Islet of Langerhans (tissue), 1 donor: ENCODE data around the gene RIMS1.
"Not testable (repeated sequence)": the region's sequence is repeated elsewhere in the genome, so short reads cannot be mapped to it uniquely, and the experiment has no call there.

Source experiments
- FAIRE-seq: peaks from one replicate; lab custom pipeline; 2011; peaks lifted over from hg19 to GRCh38; lab: Jason Lieb, UNC

The RIMS1 gene

DNA sequence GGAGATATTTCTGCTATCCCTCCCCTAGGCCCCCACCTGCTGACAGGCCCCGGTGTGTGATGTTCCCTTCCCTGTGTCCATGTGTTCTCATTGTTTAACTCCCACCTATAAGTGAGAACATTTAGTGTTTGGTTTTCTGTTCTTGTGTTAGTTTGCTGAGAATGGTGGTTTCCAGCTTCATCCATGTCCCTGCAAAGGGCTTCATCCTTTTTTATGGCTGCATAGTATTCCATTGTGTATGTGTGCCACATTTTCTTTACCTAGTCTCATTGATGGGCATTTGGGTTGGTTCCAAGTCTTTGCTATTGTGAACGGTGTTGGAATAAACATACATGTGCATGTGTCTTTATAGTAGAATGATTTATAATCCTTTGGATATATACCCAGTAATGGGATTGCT is 448.9 kb downstream of the RIMS1 start:
- not testable (repeated sequence) for FAIRE-seq

- no peak for FAIRE-seq
Observed at GRCh38 chr6:72348926-72349325, 462.6 kb downstream of the RIMS1 start.

DNA sequence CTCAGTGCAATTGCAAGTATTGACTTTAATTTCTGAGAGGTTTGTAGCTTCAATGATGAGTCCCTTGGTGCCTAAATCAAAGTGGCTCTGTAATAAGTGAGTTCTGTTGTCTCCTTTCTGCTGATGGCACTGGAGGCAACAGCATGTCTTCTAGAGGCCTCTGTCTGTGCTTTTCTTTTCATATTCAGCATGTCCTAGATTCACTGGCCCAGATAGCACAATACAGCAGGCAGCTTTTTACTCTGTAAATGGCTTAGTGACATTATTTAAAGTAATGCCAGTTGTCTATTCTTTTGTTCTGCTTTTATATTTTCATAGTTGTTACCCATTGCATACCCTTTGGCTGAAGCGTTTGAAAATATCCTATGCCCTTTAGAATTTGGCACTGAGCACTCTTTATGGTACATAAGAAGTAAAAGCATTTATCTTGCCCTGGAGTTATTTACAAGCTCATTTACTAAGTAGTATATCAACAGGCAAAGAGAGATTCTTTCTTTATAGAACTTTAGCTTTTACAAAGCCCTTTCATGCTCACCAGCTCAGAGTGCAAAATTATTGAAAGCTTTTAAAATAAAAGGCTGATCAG is 464.0 kb downstream of the RIMS1 start:
- FAIRE-seq, result no peak

DNA sequence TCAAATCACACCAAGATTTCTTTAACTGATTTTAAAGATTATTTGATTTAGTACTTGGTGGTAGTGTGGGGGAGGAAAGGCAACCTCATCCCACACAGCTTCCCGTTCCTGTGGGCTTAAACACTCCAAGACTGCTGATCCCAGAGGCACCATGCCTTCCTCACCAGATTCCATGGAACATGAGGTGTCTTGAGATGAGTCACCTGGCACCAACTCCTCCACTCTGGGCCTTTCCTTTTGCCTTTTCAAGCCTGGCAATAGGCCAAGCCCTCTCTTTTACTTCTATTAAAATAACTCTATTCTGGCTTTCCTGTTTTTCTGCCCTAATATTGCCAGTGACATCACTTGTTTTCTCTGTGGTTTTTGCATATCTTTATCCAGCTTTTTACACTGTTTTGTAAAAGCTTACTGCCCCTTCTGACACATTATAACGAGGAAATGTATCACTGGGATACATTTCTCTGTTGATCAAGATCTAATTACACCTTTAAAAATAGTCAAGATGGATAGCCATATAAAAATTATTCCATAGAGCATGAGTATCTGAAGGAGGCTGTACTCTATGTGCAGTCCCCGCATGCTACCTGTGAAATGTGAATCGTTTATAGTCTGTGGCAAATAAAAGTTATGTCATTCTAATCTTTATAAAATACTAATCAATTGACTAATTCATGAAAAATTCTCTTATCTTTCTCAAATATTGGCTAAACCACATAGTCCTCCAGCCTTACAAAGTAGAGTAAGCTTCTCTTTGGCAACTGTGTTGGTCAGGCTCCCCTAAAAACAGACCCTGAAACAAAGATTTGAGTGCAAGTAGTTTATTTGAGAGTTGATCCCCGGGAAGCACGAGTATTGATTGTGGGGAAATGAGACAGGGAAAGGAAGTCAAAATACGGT is 477.7 kb downstream of the RIMS1 start:
- no peak for FAIRE-seq

DNA sequence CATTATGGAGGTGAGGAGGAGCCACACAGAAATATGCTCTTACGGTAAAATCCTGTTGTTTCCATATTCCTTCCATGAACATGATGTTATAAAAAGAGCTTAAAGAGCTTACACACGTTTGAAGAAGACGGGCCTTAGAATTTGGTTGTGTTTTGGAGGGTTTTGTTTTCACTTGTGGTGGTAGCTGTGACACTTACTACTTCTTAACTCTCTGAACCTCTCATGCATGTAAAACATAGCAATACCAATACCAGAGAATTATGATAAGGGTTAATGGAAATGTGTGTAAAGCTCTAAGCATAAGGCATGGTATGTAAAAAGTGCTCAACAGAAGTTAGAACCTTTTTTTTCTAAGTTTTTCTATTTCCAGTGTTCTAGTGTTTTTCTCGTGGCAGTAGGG is 479.4 kb downstream of the RIMS1 start:
- FAIRE-seq, result no peak

- FAIRE-seq, result no peak
Observed at GRCh38 chr6:72367439-72367838, 481.1 kb downstream of the RIMS1 start.

GRCh38 chr6:72371473-72371872 is 485.1 kb downstream of the RIMS1 start:
- FAIRE-seq, result no peak

GRCh38 chr6:72374172-72374571 is 487.8 kb downstream of the RIMS1 start:
- no peak for FAIRE-seq

DNA sequence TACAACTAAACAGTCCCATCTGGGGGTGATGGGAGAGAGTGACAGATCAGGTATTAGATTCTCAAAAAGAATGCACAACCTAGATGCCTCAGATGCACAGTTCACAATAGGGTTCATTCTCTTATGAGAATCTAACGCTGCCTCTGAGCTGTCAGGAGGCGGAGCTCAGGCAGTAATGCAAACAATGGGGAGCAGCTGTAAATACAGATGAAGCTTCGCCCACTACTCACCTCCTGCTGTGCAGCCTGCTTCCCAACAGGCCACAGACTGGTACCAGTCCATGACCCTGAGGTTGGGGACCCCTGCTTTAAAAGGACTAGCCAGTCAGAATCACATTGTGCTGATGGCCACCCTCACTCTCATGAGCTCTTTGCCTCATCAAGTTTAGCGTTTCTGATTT is 488.5 kb downstream of the RIMS1 start:
- no peak for FAIRE-seq

GRCh38 chr6:72376736-72377135 is 490.4 kb downstream of the RIMS1 start:
- FAIRE-seq, result no peak

- no peak for FAIRE-seq
Observed at GRCh38 chr6:72381076-72381475, 494.7 kb downstream of the RIMS1 start.

- FAIRE-seq, result no peak
Observed at GRCh38 chr6:72382602-72383529, 496.5 kb downstream of the RIMS1 start.

- FAIRE-seq, result no peak
Observed at GRCh38 chr6:72386324-72386723, 500.0 kb downstream of the RIMS1 start.

DNA sequence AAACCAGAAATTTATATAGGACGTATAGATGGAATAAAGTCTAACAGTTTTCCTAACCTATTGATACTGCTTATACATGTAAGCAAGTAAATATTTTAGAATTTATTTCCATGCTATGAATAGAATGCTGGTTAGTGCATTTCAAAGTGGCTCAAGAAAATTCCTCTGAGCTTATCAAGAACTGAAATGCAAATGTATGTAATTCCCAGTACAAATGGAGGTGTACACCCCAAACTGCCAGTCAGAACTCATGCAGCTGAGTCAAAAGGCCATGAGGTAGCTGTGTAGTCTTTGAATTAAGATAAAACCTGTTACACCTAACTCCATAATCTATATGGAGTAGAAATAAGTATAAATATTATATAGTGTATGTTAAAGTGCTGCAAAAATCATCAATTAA is 503.3 kb downstream of the RIMS1 start:
- FAIRE-seq, result no peak

- no peak for FAIRE-seq
Observed at GRCh38 chr6:72390548-72390947, 504.2 kb downstream of the RIMS1 start.

GRCh38 chr6:72401865-72402264 is 515.5 kb downstream of the RIMS1 start:
- FAIRE-seq, result no peak

- FAIRE-seq, result no peak
Observed at GRCh38 chr6:72403413-72403812, 517.1 kb downstream of the RIMS1 start.

- FAIRE-seq, result no peak
Observed at GRCh38 chr6:72406517-72406916, 520.2 kb downstream of the RIMS1 start.

- FAIRE-seq, result no peak
Observed at GRCh38 chr6:72410769-72411168, 524.4 kb downstream of the RIMS1 start.

GRCh38 chr6:72411872-72412708 is 525.7 kb downstream of the RIMS1 start:
- FAIRE-seq, result peak; percentile 91

- no peak for FAIRE-seq
Observed at GRCh38 chr6:72412709-72413044, 526.3 kb downstream of the RIMS1 start.

- FAIRE-seq, result no peak
Observed at GRCh38 chr6:72413884-72414283, 527.5 kb downstream of the RIMS1 start.
